Kidney epithelial cell (primary cell): ENCODE data around the gene COPZ1. TPM values are rescaled to one million over a fixed set of nuclear protein-coding genes. Genes with fewer than 3 reads are reported as not detected.

Experiments used
- DNase-seq: peaks from one replicate; pipeline ENCODE4 v3.0.0-alpha.2; 2010; ENCODE audit warnings: low read depth
- H3K27me3 ChIP-seq: 2 replicates; pipeline ENCODE4 v1.6.0; 2011; ENCODE audit warnings: low read length; ENCODE audit not compliant: control insufficient read depth, insufficient read depth
- H3K36me3 ChIP-seq: 2 replicates; pipeline ENCODE4 v1.5.1; 2011; ENCODE audit warnings: low read length; ENCODE audit not compliant: control insufficient read depth, insufficient read depth
- H3K4me3 ChIP-seq: 2 replicates; pipeline ENCODE4 v1.5.1; 2011; ENCODE audit warnings: low read depth, mild to moderate bottlenecking, control low read depth, low read length
- total RNA-seq: library from RNA; depleted of rRNA; stranded (reverse); fragments of >200 nt; gene quantifications from 2 replicates; pipeline ENCODE4 v1.2.3, GENCODE V29; 2015
- TF ChIP-seq, protein P1 (sequence below): IDR thresholded peaks from 2 replicates; pipeline ENCODE4 v1.5.1; 2011; ENCODE audit warnings: mild to moderate bottlenecking, moderate library complexity, low read length, control low read depth, inconsistent platforms; ENCODE audit not compliant: insufficient read depth, poor library complexity, severe bottlenecking

Gene COPZ1
- total RNA-seq, 1 donor from 2014 or later, result 157 TPM

DNA sequence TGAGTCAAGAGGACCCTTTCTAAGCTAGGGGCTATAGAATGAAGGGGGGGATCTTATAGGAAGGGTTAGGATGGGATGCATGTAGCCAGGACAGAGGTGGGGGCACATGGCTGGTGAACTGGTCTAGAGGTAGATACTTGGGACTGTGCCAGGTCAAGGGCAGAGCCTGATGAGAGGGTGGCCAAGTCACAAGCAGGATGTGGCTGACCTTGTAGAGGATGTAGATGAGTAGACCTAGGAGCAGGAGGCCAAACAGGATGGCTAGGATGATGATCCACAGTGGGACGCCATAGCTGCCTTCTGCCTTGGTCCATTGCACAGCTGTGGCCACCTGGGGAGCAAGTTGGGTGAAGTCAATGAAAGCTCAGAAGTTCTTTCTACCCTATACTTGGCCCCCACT is 72.2 kb downstream of the COPZ1 start:
- Histone ChIP-seq H3K4me3 (no peak overlapping the region), H3K36me3 (peaks cover 7% of the 10 kb centered on the region), H3K27me3 (no peaks in the 10 kb centered on the region)
- DNase-seq, result no peak
- TF ChIP-seq, protein P1, sequence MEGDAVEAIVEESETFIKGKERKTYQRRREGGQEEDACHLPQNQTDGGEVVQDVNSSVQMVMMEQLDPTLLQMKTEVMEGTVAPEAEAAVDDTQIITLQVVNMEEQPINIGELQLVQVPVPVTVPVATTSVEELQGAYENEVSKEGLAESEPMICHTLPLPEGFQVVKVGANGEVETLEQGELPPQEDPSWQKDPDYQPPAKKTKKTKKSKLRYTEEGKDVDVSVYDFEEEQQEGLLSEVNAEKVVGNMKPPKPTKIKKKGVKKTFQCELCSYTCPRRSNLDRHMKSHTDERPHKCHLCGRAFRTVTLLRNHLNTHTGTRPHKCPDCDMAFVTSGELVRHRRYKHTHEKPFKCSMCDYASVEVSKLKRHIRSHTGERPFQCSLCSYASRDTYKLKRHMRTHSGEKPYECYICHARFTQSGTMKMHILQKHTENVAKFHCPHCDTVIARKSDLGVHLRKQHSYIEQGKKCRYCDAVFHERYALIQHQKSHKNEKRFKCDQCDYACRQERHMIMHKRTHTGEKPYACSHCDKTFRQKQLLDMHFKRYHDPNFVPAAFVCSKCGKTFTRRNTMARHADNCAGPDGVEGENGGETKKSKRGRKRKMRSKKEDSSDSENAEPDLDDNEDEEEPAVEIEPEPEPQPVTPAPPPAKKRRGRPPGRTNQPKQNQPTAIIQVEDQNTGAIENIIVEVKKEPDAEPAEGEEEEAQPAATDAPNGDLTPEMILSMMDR, result no peak

DNA sequence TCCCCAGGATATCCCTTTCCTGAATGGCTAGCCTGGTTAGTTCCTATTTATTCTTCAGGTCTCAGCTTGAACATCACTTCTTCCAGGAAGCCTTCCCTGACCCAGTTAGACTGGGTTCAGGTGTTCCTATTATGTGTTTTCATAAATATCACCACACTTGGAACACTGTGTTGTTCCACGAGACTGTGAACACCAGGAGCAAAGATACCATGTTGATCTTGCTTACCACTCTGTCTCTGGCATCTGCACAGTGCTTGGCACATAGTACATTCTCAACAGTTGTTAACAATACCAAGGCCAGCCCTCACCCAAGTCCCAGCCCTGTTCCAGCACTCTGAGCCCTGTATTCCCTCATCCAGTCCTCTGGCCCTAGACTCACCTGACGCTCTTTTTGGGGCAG is 73.3 kb downstream of the COPZ1 start:
- Histone ChIP-seq H3K36me3 (peaks cover 7% of the 10 kb centered on the region), H3K4me3 (no peak overlapping the region), H3K27me3 (no peaks in the 10 kb centered on the region)
- no peak for DNase-seq
- TF ChIP-seq, protein P1, result no peak

DNA sequence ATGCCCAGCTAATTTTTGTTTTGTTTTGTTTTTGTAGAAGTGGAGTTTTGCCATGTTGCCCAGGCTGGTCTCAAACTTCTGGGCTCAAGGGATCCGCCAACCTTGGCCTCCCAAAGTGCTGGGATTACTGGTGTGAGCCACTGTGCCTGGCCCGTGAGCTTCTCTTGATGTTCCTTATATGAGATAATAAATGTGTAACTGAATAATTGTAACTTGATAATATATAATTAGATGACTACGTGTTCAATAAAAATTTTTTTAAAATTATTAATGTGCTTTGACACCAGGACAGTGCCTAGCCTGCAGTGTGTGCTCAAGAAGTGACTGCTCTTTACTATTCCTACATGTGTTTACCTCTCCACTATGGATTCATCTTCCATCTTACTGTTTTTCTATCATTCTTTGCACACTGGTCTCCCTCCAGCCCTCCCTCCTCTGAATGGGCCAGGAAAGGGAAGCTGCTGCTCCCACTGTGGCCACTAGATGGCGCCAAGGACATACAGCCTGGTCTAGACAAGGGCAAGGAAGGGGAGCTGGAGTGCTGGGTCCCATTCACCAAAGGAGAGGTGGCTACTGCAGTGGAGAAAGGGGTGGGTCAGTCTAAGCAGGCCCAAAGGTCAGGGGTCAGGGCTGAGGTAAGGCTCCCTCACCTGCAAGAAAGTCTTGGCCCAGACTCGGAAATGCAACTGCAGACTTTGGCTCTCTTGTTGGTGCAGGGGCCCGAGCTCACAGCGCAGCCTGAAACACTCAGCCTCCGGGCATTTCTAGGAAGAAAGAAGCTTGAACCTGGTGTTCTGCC is 74.3 kb downstream of the COPZ1 start:
- no peak for DNase-seq
- Histone ChIP-seq H3K4me3 (no peak overlapping the region), H3K27me3 (no peaks in the 10 kb centered on the region), H3K36me3 (peaks cover 9% of the 10 kb centered on the region)
- TF ChIP-seq, protein P1, result peak; percentile 100

DNA sequence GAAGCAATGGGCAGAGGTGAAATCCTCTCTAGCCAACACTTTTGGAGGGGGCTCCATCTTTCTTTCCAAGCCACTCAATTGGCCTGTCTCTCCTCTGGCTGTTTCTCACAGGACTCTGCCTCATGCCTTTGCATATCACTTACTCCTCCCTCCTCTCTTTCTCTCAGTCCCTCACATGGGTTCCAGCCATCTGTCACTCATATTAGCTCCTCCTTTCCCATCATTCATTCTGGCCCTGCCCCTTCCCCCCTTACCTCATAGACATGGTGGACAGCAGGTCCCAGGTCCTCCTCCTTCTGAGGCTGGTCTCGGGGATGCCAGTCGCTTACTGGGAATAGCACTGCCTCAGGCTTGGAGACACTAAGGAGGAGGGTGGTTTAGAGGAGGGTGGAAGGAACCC is 76.2 kb downstream of the COPZ1 start:
- Histone ChIP-seq H3K36me3 (peaks cover 11% of the 10 kb centered on the region), H3K4me3 (no peak overlapping the region), H3K27me3 (no peaks in the 10 kb centered on the region)
- DNase-seq, result no peak
- TF ChIP-seq, protein P1, result no peak

Other genes starting within 250 kb of the COPZ1 start
- gene SMUG1, start 136.1 kb upstream of the COPZ1 start, total RNA-seq, result 66.5 and 67.1 TPM in 2 replicates
- gene CBX5, start 45.0 kb upstream of the COPZ1 start, total RNA-seq, result 63.8 and 64.8 TPM in 2 replicates
- gene HNRNPA1, start 44.4 kb upstream of the COPZ1 start, total RNA-seq, result 514 and 645 TPM in 2 replicates
- gene NFE2, start 24.1 kb upstream of the COPZ1 start, total RNA-seq, result 0.07 and 0.17 TPM in 2 replicates
- not detected in 2 replicates for gene GPR84, start 39.4 kb downstream of the COPZ1 start, total RNA-seq
- gene ZNF385A, start 59.6 kb downstream of the COPZ1 start, total RNA-seq, result 5.6 and 11.6 TPM in 2 replicates
- 109 and 120 TPM in 2 replicates for gene ITGA5, start 94.1 kb downstream of the COPZ1 start, total RNA-seq
- gene GTSF1, start 148.5 kb downstream of the COPZ1 start, total RNA-seq, result 0.34 and 1.8 TPM in 2 replicates
- not detected in 2 replicates for gene NCKAP1L, start 172.6 kb downstream of the COPZ1 start, total RNA-seq
- 0.75 and 1.8 TPM in 2 replicates for gene PDE1B, start 224.5 kb downstream of the COPZ1 start, total RNA-seq